Common myeloid progenitor, CD34-positive (primary cell): Measurements from ENCODE around the gene TTC29.

Source experiments
- CTCF ChIA-PET: fragments of 350-600 bp; sonication (Branson Sonifier 250); formaldehyde crosslinking; loops from one replicate; lab custom pipeline; 2021; ENCODE audit warnings: antibody characterized with exemption; lab: Charles Lee
- POLR2A ChIA-PET: fragments of 350-600 bp; sonication (Branson Sonifier 250); formaldehyde crosslinking; loops from one replicate; lab custom pipeline; 2021; ENCODE audit warnings: antibody characterized with exemption; lab: Charles Lee
- DNase-seq, 3 donors: peaks; one replicate each; pipeline versions ENCODE4 v3.0.0 to v3.0.0-alpha.2; 2013
- H3K27ac ChIP-seq, 2 experiments: 1 replicate in 1 of 2; 2 replicates in 1 of 2; pipeline ENCODE4 v1.7.0; 2013; ENCODE audit warnings: inconsistent platforms in 2 of 2, low read length in 2 of 2, mild to moderate bottlenecking in 2 of 2, low read depth in 1 of 2, moderate library complexity in 1 of 2; ENCODE audit not compliant: severe bottlenecking in 2 of 2, insufficient read depth in 1 of 2, poor library complexity in 1 of 2
- H3K27me3 ChIP-seq, 5 experiments: replicated peaks in 2 of 5; 1 replicate in 3 of 5; 2 replicates in 2 of 5; pipeline versions ENCODE4 v1.6.1 to v1.7.0; 2013; ENCODE audit warnings: low read length in 4 of 5, mild to moderate bottlenecking in 2 of 5, moderate library complexity in 2 of 5, inconsistent platforms in 1 of 5; ENCODE audit not compliant: insufficient read depth in 5 of 5, control insufficient read depth in 4 of 5
- H3K36me3 ChIP-seq, 4 experiments: 1 replicate in 2 of 4; 2 replicates in 2 of 4; pipeline versions ENCODE4 v1.6.1 to v1.7.0; 2013; ENCODE audit warnings: low read length in 3 of 4, control low read depth in 1 of 4, mild to moderate bottlenecking in 1 of 4; ENCODE audit not compliant: control insufficient read depth in 4 of 4, insufficient read depth in 4 of 4
- H3K4me1 ChIP-seq, 4 experiments: 1 replicate in 3 of 4; 2 replicates in 1 of 4; pipeline versions ENCODE4 v1.6.1 to v1.7.1; 2013; ENCODE audit warnings: low read length in 3 of 4, mild to moderate bottlenecking in 3 of 4, control low read depth in 1 of 4, inconsistent platforms in 1 of 4, moderate library complexity in 1 of 4; ENCODE audit not compliant: control insufficient read depth in 4 of 4, insufficient read depth in 4 of 4; ENCODE audit errors: control extremely low read depth in 1 of 4
- H3K4me3 ChIP-seq, 7 experiments: 1 replicate in 4 of 7; 2 replicates in 3 of 7; pipeline versions ENCODE4 v1.5.1 to v1.7.0; 2013; ENCODE audit warnings: mild to moderate bottlenecking in 7 of 7, low read length in 6 of 7, moderate library complexity in 6 of 7, inconsistent platforms in 2 of 7, low read depth in 2 of 7, control low read depth in 1 of 7; ENCODE audit not compliant: insufficient read depth in 4 of 7, control insufficient read depth in 1 of 7; ENCODE audit errors: extremely low read depth in 1 of 7
- H3K9me3 ChIP-seq, 5 experiments: 1 replicate in 4 of 5; 2 replicates in 1 of 5; pipeline versions ENCODE4 v1.6.1 to v1.7.1; 2013; ENCODE audit warnings: low read length in 4 of 5, mild to moderate bottlenecking in 2 of 5, inconsistent platforms in 1 of 5, low read depth in 1 of 5, moderate library complexity in 1 of 5; ENCODE audit not compliant: control insufficient read depth in 4 of 5, insufficient read depth in 2 of 5; ENCODE audit errors: control extremely low read depth in 1 of 5
- WGBS: methylation state at CpG from one replicate; pipeline ENCODE4 v1.1.5; 2013; ENCODE audit not compliant: insufficient coverage; 5-methylcytosine and 5-hydroxymethylcytosine counted together

TTC29 gene

DNA sequence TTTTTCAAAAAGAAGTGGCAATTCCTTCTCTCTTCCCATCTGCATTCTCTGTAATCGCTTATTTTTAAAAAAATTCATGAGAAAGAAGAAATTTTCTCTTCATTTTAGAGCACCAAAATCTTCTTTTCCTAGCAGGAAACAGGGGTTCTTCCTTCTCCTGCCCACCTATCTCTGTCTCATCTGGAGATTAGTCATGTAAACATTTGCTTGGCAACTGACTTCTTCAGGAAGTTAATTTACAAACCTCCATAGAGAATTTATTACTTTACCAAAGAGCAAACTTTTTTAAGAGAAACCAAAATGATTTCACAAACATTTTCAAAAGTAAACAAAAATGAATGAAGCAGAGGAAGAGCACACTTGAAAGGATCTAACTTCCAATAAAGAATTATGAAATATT is 13.5 kb downstream of the TTC29 start:
- Histone ChIP-seq H3K4me3 (no peak overlapping the region), H3K27me3 (no peaks in the 10 kb centered on the region), H3K36me3 (no peaks in the 10 kb centered on the region), H3K27ac (no peak overlapping the region), H3K4me1 (peaks cover 0 to 19% (median 12%) of the 10 kb centered on the region in 4 experiments), H3K9me3 (no peaks in the 10 kb centered on the region)
- ChIA-PET POLR2A (no interaction called here), CTCF (no interaction called here)
- WGBS = 86% methylated on average over 1 of the region's 1 CpG
- no peak for DNase-seq

DNA sequence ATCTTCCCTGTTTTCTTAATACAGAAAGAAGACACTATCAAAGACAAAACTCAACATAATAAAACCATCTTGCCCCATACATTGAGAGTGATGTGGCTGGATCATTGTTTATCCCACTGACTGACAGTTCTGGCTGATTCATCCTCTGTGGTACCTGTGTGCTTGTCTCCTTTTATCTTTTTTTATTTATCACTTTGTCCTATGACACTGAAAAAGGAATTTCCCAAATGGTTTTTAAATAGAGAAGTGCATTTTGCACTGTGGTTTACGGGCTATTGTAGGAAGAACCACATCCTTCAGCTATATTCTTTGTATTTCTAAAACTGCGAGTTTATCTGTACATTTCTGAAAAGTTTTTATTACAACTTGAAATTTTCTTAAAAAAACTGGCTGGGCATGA is 15.0 kb downstream of the TTC29 start:
- Histone ChIP-seq H3K4me3 (no peak overlapping the region), H3K27ac (no peak overlapping the region), H3K4me1 (peaks cover 0 to 19% (median 12%) of the 10 kb centered on the region in 4 experiments), H3K9me3 (no peaks in the 10 kb centered on the region), H3K36me3 (no peaks in the 10 kb centered on the region), H3K27me3 (no peaks in the 10 kb centered on the region)
- CTCF ChIA-PET = no interaction called here
- POLR2A ChIA-PET = no interaction called here
- peak in 2 of 3 donors; percentile 60 for DNase-seq
- WGBS = no CpG with 5 or more reads among the region's 2 CpGs

DNA sequence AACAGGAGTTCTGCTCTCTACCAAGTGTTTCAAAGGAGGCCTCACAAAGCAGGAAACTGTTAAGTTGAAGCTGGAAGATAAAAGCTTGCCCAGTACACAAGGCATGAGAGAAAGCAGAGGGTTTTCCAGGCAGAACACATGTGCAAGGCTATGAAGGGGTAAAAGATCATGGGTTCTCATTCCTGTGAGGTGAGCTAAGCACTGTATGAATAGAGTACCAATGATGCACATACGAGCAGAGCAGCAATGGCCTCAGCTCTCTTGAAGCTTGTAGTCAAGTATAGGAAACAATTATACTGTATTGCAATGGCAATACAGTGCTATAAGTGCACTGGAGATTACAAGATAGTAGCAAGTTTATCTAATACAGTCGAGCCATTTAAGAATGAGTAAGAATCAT is 18.0 kb downstream of the TTC29 start:
- H3K27me3 ChIP-seq = peaks cover 0 to 2% (median 0%) of the 10 kb centered on the region in 5 experiments
- ChIA-PET POLR2A (no interaction called here), CTCF (interaction anchor here (1.9 to 2.6 kb wide), 2 partner anchors 9 to 585 kb away, joined by 4 to 12 read pairs; no protein-coding TSS in a partner anchor)
- no peak overlapping the region for H3K27ac ChIP-seq
- H3K36me3 ChIP-seq = no peaks in the 10 kb centered on the region
- 100% methylated on average over 2 of the region's 2 CpGs for WGBS
- DNase-seq = no peak
- H3K9me3 ChIP-seq = no peaks in the 10 kb centered on the region
- peaks cover 0 to 19% (median 12%) of the 10 kb centered on the region in 4 experiments for H3K4me1 ChIP-seq
- no peak overlapping the region for H3K4me3 ChIP-seq

DNA sequence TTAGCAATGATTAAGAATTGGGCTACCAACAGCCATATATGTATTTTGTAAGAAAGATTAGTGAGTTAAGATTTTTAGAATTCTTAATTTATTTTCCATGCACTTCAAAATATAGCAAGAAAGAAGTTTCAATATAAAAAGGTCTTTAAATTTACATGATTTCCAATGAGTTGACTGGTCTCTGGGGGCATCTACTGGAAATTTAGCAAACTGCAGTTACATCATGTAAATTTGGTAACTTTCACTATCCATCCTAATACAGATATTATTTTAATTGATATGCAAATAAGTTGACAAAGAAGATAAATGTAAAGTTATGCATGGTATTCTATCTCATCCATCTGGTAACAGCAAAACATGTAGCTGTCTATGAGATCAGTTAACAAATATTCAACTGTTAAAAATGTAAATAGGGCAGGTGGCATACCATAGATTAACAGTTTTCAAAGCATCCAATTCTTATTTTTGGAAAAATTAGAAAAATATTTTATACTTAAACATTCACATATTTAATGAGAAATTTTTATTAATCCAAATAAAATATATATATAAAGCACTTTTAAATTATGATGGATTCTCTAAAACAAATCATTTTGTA is 29.1 kb downstream of the TTC29 start:
- POLR2A ChIA-PET = no interaction called here
- Histone ChIP-seq H3K27me3 (peaks cover 0 to 7% (median 3%) of the 10 kb centered on the region in 5 experiments), H3K27ac (no peak overlapping the region), H3K9me3 (no peaks in the 10 kb centered on the region), H3K36me3 (no peaks in the 10 kb centered on the region), H3K4me3 (no peak overlapping the region), H3K4me1 (no peaks in the 10 kb centered on the region)
- peak; percentile 48 to 72 (median 61) for DNase-seq
- CTCF ChIA-PET = interaction anchor here (1.1 to 2.1 kb wide), 3 partner anchors 47 to 574 kb away, joined by 3 to 9 read pairs (median 4); no protein-coding TSS in a partner anchor

DNA sequence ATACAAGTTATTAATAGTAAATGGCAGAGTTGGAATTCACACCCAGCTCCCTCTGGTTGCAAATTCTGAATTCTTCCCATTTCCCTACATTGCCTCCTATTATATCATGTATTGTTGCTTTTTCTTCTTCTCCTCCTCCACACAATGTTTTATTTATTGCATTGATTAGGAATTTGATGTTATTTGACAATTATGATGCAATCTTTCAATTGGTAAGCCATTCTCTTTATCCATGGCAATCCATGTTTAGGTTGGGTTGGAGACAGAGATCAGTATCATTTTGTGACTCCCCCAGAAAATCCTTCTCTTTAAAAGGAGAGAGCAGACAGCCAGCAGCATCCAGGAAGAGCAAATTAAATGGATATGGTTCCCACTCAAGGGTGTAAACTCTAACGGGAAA is 30.5 kb downstream of the TTC29 start:
- Histone ChIP-seq H3K27ac (no peak overlapping the region), H3K36me3 (no peaks in the 10 kb centered on the region), H3K4me3 (no peak overlapping the region), H3K4me1 (no peaks in the 10 kb centered on the region), H3K9me3 (no peaks in the 10 kb centered on the region), H3K27me3 (peaks cover 0 to 7% (median 3%) of the 10 kb centered on the region in 5 experiments)
- WGBS = no CpG with 5 or more reads among the region's 1 CpG
- CTCF ChIA-PET = interaction anchor here (1.1 to 2.1 kb wide), 2 partner anchors 569 to 572 kb away, joined by 4 to 9 read pairs; no protein-coding TSS in a partner anchor
- no peak for DNase-seq
- POLR2A ChIA-PET = no interaction called here

DNA sequence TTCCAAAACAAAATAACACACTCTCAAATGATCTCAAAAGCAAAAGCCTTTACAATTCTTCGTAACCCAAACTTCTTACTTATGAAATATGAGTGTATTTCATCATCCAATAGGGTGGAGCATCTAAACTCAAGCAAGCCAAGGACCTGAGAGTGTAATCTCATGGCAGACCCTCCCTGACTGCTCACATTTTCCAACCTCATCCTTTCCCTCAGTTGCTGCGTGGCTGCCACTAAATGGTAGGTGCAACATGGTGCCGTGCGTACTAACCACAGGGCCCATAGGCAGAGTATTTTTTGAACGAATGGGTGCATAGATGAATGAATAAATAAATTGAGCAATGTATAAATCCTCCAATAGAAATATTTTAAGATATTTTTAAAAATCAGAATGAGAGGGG is 45.4 kb downstream of the TTC29 start:
- no CpG with 5 or more reads among the region's 5 CpGs for WGBS
- ChIA-PET CTCF (no interaction called here), POLR2A (no interaction called here)
- no peak overlapping the region for H3K4me3 ChIP-seq
- H3K36me3 ChIP-seq = no peaks in the 10 kb centered on the region
- peaks cover 0 to 5% (median 4%) of the 10 kb centered on the region in 5 experiments for H3K27me3 ChIP-seq
- no peaks in the 10 kb centered on the region for H3K9me3 ChIP-seq
- no peak overlapping the region for H3K27ac ChIP-seq
- no peak for DNase-seq
- no peaks in the 10 kb centered on the region for H3K4me1 ChIP-seq

DNA sequence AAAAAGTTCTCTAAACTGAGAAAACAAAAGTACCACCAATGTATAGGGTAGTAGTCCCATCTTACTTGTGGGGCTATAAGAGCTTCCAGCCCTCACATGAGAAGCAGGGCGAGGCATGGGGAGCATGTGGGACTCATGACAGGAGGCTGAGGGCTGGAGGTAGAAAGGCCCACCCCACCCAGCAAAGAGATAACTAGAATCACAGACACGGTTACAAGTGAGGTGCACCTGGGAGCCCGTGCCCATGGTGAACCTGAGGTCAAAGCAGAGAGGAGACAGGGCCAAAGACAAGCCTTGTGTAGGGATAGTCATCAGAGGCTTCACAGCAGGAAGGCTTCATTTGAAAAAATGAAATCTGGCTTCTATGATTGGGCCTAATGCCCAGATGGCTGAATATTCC is 55.4 kb downstream of the TTC29 start:
- CTCF ChIA-PET = no interaction called here

More for the DNA sequence above, 55.4 kb downstream of the TTC29 start:
- H3K36me3 ChIP-seq = no peaks in the 10 kb centered on the region
- no peak for DNase-seq
- no peaks in the 10 kb centered on the region for H3K4me1 ChIP-seq
- no peaks in the 10 kb centered on the region for H3K9me3 ChIP-seq
- POLR2A ChIA-PET = no interaction called here
- H3K27me3 ChIP-seq = peaks cover 0 to 3% (median 2%) of the 10 kb centered on the region in 5 experiments
- no peak overlapping the region for H3K4me3 ChIP-seq
- WGBS = 82% methylated on average over 3 of the region's 3 CpGs
- H3K27ac ChIP-seq = no peak overlapping the region
